HepG2 (cell line): ENCODE results near the gene ANKRD39. TPM values are rescaled to one million over a fixed set of nuclear protein-coding genes. Genes with fewer than 3 reads are reported as not detected.

Source experiments
- ARNT ChIP-seq: fragments of 450-650 bp; IDR thresholded peaks from 2 replicates; pipeline ENCODE4 v1.6.1; 2017
- GTF2F1 ChIP-seq: fragments of 150-350 bp; IDR thresholded peaks from 2 replicates; pipeline ENCODE4 v1.6.1; 2014; ENCODE audit warnings: low read length
- MAFG ChIP-seq: sonication (generic); formaldehyde crosslinking; IDR thresholded peaks from 2 replicates; pipeline ENCODE4 v1.5.1; 2020; ENCODE audit warnings: mild to moderate bottlenecking, missing genetic modification reagents
- NFYB ChIP-seq: sonication (generic); formaldehyde crosslinking; IDR thresholded peaks from 2 replicates; pipeline ENCODE4 v1.4.0; 2020; ENCODE audit warnings: missing genetic modification reagents
- NR2F1 ChIP-seq, 2 experiments: fragments of 450-650 bp in 1 of 2; formaldehyde crosslinking in 1 of 2; IDR thresholded peaks; 2 replicates each; pipeline versions ENCODE4 v1.5.0 to v1.6.1; 2016 to 2020; ENCODE audit warnings: mild to moderate bottlenecking in 1 of 2, missing compliant biosample characterization in 1 of 2, missing genetic modification reagents in 1 of 2, moderate library complexity in 1 of 2
- RNF2 ChIP-seq: fragments of 450-650 bp; conservative IDR thresholded peaks from 2 replicates; pipeline ENCODE4 v1.6.1; 2016; ENCODE audit warnings: low read depth
- SOX5 ChIP-seq: IDR thresholded peaks from 2 replicates; pipeline ENCODE4 v1.6.1; 2016; ENCODE audit warnings: borderline replicate concordance
- ZFP1 ChIP-seq: IDR thresholded peaks from 2 replicates; pipeline ENCODE4 v1.6.1; 2016
- ZFX ChIP-seq: sonication (generic); formaldehyde crosslinking; IDR thresholded peaks from 2 replicates; pipeline ENCODE4 v1.4.0; 2020; ENCODE audit warnings: mild to moderate bottlenecking, low read depth, missing genetic modification reagents, moderate library complexity
- ZNF136 ChIP-seq: sonication (generic); formaldehyde crosslinking; IDR thresholded peaks from 2 replicates; pipeline ENCODE4 v1.8.1; 2022; ENCODE audit warnings: low read depth, mild to moderate bottlenecking, moderate library complexity, missing genetic modification reagents
- polyA plus RNA-seq, 8 experiments: library from polyadenylated mRNA; depleted of rRNA in 3 of 8; stranded (reverse) in 7 of 8; unstranded in 1 of 8; fragments of >200 nt; fragmentation: Illumina TruSeq in 4 of 8; extraction: Trizol in 4 of 8; gene quantifications; 2 replicates each; pipeline versions ENCODE4 v1.2.1 to v1.2.3, GENCODE V29; 2011 to 2016; ENCODE audit warnings: low read depth in 4 of 8, missing spikeins in 1 of 8, mixed read lengths in 1 of 8; ENCODE audit not compliant: insufficient read depth in 1 of 8
- total RNA-seq, 5 experiments: library from RNA; depleted of rRNA; stranded (reverse); fragments of >200 nt; fragmentation: Illumina TruSeq; extraction: Trizol; gene quantifications; 2 replicates each; pipeline ENCODE4 v1.2.3, GENCODE V29; 2016; ENCODE audit warnings: low read depth in 1 of 5
- TF ChIP-seq, protein P1 (sequence below): IDR thresholded peaks from 2 replicates; pipeline ENCODE4 v1.6.1; 2016; ENCODE audit warnings: low read depth
- TF ChIP-seq, protein P2 (sequence below): sonication (generic); formaldehyde crosslinking; IDR thresholded peaks from 2 replicates; pipeline ENCODE4 v1.4.0; 2020; ENCODE audit warnings: low read depth, missing genetic modification reagents
- TF ChIP-seq, protein P3 (sequence below): sonication (generic); formaldehyde crosslinking; IDR thresholded peaks from 2 replicates; pipeline ENCODE4 v1.5.1; 2020; ENCODE audit warnings: missing genetic modification reagents, mild to moderate bottlenecking, borderline replicate concordance
- TF ChIP-seq, protein P4 (sequence below): sonication (generic); formaldehyde crosslinking; IDR thresholded peaks from 2 replicates; pipeline ENCODE4 v1.4.0; 2020; ENCODE audit warnings: missing genetic modification reagents
- TF ChIP-seq, protein P5 (sequence below): sonication (generic); formaldehyde crosslinking; IDR thresholded peaks from 2 replicates; pipeline ENCODE4 v1.8.1; 2023; ENCODE audit warnings: mild to moderate bottlenecking, missing genetic modification reagents
- TF ChIP-seq, protein P6 (sequence below): sonication (generic); formaldehyde crosslinking; IDR thresholded peaks from 2 replicates; pipeline ENCODE4 v1.8.0; 2023; ENCODE audit warnings: mild to moderate bottlenecking, missing genetic modification reagents

The ANKRD39 gene
- total and polyA plus RNA-seq, 2 of the 13 experiments (the other 11 are each of a cell fraction or from before 2014, with no cell fraction given): 23.2 to 24.8 TPM

DNA sequence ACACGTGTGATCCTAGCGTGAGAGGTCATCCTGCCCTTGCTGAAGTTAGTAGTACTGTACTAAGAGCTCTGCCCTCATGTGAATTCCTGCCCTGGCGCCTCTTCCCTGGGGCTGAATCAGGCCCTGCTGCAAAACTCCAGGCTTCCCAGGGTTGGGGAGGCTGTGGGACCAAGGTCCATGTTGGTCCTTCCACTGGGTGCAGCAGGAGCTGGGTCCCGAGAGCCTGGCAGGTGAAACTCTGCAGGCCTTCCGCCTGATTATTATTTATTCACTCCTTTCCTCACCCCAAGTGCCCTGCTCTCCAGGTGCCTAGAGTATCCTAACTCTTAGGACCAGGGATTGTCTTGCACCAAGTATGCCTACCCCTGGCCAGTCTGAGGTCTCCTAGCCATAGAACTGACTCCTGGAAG lies 47.0 kb downstream of the ANKRD39 start (continued):
- TF ChIP-seq, protein P1, sequence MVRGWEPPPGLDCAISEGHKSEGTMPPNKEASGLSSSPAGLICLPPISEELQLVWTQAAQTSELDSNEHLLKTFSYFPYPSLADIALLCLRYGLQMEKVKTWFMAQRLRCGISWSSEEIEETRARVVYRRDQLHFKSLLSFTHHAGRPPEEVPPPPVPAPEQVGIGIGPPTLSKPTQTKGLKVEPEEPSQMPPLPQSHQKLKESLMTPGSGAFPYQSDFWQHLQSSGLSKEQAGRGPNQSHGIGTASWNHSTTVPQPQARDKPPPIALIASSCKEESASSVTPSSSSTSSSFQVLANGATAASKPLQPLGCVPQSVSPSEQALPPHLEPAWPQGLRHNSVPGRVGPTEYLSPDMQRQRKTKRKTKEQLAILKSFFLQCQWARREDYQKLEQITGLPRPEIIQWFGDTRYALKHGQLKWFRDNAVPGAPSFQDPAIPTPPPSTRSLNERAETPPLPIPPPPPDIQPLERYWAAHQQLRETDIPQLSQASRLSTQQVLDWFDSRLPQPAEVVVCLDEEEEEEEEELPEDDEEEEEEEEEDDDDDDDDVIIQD: peak; percentile 55; the same call in 1 of the 2 replicates
- TF ChIP-seq, protein P2, sequence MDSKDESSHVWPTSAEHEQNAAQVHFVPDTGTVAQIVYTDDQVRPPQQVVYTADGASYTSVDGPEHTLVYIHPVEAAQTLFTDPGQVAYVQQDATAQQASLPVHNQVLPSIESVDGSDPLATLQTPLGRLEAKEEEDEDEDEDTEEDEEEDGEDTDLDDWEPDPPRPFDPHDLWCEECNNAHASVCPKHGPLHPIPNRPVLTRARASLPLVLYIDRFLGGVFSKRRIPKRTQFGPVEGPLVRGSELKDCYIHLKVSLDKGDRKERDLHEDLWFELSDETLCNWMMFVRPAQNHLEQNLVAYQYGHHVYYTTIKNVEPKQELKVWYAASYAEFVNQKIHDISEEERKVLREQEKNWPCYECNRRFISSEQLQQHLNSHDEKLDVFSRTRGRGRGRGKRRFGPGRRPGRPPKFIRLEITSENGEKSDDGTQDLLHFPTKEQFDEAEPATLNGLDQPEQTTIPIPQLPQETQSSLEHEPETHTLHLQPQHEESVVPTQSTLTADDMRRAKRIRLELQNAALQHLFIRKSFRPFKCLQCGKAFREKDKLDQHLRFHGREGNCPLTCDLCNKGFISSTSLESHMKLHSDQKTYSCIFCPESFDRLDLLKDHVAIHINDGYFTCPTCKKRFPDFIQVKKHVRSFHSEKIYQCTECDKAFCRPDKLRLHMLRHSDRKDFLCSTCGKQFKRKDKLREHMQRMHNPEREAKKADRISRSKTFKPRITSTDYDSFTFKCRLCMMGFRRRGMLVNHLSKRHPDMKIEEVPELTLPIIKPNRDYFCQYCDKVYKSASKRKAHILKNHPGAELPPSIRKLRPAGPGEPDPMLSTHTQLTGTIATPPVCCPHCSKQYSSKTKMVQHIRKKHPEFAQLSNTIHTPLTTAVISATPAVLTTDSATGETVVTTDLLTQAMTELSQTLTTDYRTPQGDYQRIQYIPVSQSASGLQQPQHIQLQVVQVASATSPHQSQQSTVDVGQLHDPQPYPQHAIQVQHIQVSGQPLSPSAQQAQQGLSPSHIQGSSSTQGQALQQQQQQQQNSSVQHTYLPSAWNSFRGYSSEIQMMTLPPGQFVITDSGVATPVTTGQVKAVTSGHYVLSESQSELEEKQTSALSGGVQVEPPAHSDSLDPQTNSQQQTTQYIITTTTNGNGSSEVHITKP: no peak
- TF ChIP-seq, protein P3, sequence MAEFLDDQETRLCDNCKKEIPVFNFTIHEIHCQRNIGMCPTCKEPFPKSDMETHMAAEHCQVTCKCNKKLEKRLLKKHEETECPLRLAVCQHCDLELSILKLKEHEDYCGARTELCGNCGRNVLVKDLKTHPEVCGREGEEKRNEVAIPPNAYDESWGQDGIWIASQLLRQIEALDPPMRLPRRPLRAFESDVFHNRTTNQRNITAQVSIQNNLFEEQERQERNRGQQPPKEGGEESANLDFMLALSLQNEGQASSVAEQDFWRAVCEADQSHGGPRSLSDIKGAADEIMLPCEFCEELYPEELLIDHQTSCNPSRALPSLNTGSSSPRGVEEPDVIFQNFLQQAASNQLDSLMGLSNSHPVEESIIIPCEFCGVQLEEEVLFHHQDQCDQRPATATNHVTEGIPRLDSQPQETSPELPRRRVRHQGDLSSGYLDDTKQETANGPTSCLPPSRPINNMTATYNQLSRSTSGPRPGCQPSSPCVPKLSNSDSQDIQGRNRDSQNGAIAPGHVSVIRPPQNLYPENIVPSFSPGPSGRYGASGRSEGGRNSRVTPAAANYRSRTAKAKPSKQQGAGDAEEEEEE (CRISPR knock-in tag): no peak; the same call in 1 of the 2 replicates
- no peak for TF ChIP-seq GTF2F1
- TF ChIP-seq, protein P4, sequence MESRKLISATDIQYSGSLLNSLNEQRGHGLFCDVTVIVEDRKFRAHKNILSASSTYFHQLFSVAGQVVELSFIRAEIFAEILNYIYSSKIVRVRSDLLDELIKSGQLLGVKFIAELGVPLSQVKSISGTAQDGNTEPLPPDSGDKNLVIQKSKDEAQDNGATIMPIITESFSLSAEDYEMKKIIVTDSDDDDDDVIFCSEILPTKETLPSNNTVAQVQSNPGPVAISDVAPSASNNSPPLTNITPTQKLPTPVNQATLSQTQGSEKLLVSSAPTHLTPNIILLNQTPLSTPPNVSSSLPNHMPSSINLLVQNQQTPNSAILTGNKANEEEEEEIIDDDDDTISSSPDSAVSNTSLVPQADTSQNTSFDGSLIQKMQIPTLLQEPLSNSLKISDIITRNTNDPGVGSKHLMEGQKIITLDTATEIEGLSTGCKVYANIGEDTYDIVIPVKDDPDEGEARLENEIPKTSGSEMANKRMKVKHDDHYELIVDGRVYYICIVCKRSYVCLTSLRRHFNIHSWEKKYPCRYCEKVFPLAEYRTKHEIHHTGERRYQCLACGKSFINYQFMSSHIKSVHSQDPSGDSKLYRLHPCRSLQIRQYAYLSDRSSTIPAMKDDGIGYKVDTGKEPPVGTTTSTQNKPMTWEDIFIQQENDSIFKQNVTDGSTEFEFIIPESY: peak; percentile 66
- no peak for TF ChIP-seq ZFP1
- TF ChIP-seq RNF2: no peak
- no peak for TF ChIP-seq MAFG (CRISPR knock-in tag)
- TF ChIP-seq ZFX (CRISPR knock-in tag): peak; percentile 86
- TF ChIP-seq ZNF136 (CRISPR knock-in tag): no peak
- no peak for TF ChIP-seq NFYB (CRISPR knock-in tag)
- 0 out of 4 replicates have a peak, but pooled peaks of 1 of the 2 experiments have one; percentile 30 for TF ChIP-seq NR2F1 (CRISPR knock-in tag; IDR thresholded peaks at IDR 0.05)
- TF ChIP-seq SOX5: peak; percentile 17; the same call in 1 of the 2 replicates
- TF ChIP-seq, protein P5, sequence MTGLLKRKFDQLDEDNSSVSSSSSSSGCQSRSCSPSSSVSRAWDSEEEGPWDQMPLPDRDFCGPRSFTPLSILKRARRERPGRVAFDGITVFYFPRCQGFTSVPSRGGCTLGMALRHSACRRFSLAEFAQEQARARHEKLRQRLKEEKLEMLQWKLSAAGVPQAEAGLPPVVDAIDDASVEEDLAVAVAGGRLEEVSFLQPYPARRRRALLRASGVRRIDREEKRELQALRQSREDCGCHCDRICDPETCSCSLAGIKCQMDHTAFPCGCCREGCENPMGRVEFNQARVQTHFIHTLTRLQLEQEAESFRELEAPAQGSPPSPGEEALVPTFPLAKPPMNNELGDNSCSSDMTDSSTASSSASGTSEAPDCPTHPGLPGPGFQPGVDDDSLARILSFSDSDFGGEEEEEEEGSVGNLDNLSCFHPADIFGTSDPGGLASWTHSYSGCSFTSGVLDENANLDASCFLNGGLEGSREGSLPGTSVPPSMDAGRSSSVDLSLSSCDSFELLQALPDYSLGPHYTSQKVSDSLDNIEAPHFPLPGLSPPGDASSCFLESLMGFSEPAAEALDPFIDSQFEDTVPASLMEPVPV (CRISPR knock-in tag): no peak; the same call in 1 of the 2 replicates
- no peak for TF ChIP-seq ARNT
- TF ChIP-seq, protein P6, sequence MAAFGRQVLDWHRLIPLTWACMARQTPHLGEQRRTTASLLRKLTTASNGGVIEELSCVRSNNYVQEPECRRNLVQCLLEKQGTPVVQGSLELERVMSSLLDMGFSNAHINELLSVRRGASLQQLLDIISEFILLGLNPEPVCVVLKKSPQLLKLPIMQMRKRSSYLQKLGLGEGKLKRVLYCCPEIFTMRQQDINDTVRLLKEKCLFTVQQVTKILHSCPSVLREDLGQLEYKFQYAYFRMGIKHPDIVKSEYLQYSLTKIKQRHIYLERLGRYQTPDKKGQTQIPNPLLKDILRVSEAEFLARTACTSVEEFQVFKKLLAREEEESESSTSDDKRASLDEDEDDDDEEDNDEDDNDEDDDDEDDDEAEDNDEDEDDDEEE (CRISPR knock-in tag): no peak
